NCI-H2029 treated with DMSO at 0.1 percent for 48 hours (cell line): ENCODE results near the gene ABO.
"Not testable (repeated sequence)": the region's sequence is repeated elsewhere in the genome, so short reads cannot be mapped to it uniquely, and the experiment has no call there.

Experiments used
- DNase-seq: peaks from one replicate; lab custom pipeline; 2025; lab: John Stamatoyannopoulos, UW

ABO gene

DNA sequence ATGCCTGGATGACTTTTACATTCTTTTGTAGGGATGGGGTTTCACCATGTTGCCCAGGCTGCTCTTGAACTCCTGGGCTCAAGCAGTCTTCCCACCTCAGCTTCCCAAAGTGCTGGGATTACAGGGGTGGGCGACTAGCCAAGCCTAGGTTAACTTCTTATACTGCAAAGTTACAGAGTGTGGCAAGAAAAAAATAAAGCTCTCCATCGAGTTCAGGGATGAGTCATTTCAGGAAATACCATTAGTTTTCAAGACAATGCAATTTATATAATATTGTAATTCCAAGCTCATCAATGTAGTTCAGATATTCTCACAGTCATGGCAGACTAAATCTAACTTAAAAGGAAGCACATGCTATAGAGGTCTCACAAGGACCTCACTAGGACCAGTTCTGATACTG, 11.5 kb upstream of the ABO start:
- no peak for DNase-seq

DNA sequence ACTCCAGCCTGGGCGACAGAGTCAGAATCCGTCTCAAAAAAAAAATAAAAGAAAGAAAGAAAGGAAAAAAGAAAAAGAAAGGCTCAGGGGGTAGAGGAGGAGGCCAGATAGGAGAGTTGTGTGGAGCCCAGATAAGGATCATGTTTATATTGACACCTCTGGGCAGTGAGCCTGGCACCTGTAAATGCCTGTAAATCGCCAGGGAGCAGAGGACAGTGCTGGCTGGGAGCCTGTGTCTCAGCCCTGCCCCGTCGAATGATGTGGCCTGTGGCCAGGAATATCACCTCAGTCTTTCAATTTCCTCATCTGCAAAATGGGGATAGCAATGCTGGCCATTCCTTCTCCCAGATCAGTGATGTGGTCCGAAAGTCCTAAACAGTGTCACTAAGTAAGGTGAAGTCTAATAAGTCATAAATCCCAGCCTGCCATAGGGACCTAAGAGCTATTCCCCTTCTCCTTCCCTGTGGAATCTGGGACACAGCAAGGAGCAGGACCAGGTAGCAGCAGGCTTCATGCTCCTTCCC, 10.3 kb upstream of the ABO start:
- no peak for DNase-seq

DNA sequence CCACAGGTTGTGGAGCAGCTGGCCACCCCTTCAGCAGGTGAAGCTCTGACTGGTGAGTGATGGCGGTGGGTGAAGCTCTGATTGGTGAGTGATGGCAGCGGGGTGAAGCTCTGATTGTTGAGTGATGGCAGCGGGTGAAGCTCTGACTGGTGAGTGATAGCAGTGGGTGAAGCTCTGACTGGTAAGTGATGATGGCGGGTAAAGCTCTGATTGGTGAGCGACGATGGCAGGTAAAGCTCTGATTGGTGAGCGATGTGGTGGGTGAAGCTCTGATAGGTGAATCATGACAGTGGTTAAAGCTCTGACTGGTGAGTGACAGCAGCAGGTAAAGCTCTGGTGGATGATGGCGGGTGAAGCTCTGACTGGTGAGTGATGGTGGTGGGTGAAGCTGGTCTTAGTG, 9.4 kb upstream of the ABO start:
- no peak for DNase-seq

DNA sequence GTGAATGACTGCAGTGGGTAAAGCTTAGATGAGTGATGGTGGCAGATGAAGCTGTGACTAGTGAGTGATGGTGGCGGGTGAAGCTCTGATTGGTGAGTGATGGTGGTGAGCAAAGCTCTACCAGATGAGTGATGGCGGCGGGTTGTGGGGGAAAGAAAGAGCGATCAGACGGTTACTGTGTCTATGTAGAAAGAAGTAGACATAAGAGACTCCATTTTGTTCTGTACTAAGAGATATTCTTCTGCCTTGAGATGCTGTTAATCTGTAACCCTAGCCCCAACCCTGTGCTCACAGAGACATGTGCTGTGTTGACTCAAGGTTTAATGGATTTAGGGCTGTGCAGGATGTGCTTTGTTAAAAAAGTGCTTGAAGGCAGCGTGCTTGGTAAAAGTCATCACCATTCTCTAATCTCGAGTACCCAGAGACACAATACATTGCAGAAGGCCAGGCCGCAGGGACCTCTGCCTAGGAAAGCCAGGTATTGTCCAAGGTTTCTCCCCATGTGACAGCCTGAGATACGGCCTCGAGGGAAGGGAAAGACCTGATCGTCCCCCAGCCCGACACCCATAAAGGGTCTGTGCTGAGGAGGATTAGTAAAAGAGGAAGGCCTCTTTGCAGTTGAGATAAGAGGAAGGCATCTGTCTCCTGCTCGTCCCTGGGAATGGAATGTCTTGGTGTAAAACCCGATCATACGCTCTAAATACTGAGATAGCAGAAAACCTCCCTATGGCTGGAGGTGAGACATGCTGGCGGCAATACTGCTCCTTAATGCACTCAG, 8.4 kb upstream of the ABO start:
- DNase-seq, result not testable (repeated sequence)

DNA sequence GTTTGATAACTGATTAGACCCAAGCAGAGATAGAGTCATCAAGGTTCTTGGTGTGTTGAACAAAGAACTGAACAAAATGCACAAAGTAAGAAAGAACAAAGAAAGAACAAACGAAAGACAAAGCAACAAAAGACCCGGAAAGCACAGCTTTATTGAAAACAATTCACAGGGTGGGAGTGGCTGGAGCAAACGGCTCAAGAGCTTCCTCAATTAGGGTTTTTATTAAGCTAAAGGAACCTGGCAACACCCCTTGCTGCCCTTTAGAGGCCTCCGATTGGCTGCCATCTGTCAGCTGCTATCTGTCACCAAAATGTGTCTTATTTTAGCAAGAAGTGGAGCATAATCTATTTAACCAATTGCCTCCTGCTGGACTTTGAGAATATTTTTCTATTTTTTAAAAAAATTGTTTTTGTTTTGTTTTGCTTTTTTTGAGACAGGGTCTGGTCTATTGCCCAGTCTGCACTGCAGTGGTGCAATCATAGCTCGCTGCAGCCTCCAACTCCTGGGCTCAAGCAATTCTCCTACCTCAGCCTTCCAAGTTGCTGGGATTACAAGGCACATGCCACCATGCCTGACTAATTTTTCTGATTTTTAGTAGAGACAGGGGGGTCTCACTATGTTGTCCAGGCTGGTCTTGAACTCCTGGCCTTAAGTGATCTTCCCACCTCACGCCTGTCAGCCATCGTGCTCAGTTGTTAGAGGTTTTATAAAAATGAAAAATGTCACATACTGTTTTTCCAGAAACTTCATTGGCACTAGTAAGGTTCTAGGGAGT, 7.7 kb upstream of the ABO start:
- DNase-seq, result no peak

DNA sequence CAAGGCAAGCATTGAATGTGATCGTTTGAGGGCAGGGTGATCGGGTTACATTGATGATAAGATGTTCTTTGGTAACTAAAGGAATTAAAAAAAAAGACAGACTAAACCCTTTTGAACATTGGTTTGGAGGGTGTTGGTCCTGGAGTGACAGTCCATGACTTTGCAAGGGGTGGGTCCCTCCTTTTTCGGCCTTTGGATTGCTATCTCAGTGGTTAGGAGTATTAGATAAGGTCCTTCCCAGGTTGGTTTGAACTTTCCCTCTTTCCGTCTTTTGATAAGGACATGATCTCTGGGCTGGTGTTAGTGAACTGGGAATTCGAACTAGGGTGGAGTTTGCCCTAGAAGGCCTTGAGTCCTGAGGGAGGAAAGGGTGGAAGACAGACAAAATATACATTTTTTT, 5.4 kb upstream of the ABO start:
- DNase-seq, result no peak

DNA sequence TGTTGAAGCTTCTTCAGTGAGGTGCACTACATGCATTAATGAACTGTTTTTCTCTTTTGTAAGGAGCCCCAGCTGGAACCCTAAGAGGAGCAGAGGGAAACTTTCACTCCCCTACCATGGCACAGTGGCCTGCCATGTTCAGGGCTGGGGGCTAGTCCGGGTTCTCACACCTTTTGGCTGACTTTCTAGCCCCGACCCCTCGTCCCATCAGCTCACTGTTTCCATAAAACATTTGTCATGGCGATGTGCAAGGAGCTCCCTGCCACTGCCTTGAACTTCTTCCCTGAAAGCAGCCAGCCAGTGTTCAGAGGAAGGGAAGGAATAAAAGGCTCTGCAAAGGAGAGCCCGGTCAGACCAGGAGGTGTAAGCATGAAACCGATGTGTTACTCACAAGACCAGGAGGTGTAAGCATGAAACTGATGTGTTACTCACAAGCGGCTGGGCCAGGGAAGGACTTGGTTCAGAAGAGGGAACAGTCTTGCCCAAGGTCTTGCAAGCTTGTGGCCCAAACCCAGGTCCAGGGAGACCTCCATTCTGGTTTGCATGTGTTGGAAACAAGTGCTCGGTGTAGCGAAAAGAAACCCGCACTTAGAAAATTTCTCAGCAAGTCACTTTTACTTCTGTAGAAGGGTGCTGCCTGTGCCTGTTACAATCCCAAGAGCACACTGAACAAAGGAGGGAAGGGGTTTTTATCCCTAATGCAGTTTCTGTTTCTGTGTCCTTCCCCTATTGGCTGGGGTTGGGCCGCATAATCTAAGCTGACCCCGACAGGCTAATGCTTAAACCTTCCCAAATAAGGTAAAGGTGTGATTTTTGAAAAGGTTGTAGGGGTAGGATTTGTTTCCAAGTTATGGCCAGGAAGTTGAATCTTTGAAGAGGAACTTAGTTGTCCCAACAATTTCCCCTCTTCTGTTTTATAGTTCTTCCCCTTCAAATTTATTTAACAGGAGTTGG, 3.4 kb upstream of the ABO start:
- no peak for DNase-seq

DNA sequence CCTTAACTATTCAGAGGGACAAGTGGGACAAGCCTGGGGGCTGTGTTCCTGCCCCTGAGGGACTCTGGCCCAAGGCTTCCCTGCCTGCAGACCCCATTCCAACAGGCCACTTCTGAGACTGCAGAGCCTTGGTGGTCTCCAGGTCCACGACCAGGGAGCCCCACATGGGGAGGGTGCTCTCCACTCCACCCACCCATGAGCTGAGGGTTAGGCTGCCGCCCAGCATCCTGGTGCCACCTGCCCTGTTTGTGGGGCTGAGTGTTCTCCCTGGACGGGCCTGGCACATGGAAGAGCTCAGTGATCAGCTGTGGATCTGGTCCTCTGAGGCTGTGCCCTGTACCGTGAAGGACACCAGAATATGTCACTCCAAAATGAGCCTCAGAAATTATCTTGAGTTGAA, 2.5 kb upstream of the ABO start:
- no peak for DNase-seq

DNA sequence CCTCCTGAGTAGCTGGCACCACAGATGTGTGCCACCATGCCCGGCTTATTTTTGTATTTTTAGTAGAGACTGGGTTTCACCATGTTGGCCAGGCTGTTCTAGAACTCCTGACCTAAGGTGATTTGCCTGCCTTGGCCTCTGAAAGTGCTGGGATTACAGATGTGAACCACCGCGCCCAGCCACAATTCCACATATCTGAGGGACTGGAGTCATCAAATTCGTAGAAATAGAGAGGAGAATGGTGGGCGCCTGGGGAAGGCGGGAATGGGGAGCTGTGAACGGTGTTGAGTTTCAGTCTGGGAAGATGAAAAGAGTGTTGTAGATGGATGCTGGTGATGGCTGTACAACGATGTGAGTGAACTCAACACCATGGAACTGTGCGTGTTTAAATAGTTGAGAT, 1.9 kb upstream of the ABO start:
- DNase-seq, result no peak

DNA sequence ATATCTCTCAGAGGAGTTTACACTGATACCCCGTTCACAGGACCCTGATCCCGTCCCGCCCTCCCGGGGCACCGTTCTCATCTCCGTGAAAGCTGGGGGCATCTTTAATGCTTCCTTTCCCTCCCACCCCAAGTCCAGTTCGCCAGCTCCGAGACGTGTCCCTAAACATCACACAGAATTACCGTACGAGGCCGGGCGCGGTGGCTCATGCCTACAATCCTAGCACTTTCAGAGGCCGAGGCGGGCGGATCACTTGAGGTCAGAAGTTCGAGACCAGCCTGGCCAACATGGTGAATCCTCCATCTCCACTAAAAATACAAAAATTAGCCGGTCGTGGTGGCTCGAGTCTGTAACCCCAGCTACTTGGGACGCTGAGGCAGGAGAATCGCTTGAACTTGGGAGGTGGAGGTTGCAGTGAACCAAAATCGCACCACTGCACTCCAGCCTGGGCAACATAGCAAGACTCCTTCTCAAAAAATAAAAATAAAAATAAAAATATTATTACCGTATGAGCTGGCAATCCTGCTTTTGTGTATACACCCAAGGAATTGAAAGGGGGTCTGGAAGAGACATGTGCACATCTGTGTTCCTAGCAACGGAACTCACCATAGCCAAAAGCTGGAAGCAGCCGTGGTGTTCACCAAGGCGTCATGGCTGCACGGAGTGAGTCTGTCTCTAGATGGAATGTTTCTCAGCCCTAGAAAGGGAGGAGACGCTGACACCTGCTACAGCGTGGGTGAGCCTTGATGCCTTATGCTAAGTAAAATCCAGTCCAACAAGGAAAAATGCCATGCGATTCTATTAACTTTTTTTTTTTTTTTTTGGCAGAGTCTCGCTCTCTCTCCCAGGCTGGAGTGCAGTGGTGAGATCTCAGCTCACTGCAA, 1.2 kb upstream of the ABO start:
- DNase-seq, result no peak

DNA sequence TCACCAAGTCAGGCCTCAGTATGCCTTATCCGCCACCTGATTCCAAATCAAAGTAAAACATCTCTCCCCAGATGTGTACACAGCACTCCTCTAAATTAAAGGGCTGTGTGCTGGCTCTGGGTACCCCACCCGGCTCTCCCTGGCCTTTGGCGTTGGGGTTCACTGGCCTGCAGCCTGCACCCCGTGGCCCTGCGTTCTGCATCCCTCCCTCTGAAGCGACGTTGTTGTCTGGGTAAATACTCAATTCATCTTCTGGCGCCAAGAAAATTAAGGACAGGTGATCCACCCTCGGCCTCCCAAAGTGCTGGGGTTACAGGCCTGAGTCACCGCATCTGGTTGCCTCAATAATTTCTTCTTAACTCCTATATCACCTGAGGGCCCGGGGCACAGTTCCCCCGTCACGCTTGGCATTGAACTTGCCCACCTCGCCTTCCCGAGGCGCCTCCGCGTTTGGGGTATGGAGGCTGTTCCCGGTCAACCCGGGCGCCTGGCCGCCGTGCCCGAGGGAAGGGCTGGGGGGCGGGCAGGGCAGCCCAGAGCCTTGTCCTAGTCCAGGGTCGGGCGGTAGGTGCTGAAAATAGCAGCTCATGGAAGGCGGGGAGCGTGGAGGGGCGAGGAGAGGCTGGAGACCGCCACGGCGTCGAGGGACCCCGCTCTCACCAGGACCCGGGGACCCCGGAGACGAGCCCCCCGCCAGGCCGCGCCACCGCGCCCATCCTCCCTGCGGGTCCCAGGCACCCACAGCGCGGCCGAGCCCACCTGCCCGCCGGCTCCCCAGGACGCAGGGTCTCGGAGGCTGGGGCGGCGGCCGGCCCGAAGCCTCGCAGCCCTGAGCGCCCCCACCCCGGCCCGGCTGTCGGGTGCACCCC, 531 bp downstream of the ABO start:
- no peak for DNase-seq

DNA sequence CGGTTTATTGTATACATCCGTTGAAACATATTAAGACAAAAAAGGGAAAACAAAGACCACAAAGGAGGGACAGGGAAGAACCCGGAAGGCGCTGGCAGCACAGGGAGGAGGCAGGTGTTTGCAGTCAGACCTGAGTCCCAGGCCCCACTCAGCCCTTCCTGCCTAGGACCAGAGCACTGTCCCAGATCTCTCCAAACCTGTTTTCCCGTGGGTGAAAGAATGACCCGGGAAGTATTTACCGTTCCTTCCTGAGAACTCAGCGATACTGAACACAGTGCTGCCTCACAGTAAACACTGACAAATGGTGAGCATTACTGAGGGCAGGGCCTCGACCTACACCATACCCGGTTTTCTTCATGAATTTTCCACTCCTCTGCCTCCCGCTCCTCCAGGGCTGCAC, 1.2 kb downstream of the ABO start:
- DNase-seq, result no peak

DNA sequence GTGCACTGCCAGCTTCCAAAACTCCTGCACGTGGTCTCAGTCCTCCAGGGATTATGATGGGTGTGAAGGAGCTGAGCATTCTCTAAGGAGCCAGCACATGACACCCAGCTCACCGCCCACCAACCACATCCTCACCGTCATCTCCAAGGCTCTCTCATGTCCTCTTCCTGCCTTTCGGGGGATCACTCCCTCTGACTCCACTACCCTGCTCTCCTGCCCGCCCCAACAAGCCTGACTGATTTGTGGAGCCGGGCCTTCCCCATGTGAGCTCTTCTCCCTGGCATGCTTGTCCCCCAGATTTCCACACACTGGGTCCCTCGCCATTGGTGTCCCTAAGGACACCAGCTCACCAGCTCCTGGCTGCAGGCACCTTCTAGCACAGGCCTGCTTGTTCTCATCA, 1.9 kb downstream of the ABO start:
- DNase-seq, result no peak

DNA sequence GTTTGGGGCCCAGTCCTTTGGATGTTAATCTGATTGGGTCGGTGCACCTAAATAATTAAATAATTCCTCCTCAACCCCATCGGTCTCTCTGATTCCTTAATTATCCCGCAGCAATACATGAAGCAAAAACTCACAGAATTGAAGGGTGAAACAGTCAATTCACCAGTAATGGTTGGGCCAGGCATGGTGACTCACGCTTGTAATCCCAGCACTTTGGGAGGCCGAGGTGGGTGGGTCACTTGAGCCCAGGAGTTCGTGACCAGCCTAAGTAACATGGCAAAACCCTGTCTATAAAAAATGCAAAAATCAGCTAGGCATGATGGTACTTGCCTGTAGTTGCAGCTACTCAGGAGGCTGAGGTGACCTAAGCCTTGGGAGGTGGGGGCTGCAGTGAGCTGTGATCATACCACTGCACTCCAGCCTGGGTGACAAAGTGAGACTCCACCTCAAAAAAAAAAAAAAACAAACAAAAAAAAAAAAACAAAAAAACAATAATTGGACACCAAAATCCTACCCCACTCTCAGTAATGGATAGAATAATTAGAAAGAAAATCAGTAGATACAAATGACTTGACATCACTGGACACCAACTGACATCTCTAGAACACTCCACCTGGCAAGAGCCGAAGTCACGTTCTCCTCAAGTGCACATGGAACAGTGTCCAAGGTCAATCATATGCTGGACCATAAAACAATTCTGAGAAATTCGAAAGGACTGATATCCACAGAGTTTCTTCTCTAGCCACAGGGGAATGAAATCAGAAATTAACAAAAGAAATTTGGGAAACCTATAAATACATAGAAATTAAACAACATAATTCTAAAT, 5.3 kb downstream of the ABO start:
- no peak for DNase-seq

DNA sequence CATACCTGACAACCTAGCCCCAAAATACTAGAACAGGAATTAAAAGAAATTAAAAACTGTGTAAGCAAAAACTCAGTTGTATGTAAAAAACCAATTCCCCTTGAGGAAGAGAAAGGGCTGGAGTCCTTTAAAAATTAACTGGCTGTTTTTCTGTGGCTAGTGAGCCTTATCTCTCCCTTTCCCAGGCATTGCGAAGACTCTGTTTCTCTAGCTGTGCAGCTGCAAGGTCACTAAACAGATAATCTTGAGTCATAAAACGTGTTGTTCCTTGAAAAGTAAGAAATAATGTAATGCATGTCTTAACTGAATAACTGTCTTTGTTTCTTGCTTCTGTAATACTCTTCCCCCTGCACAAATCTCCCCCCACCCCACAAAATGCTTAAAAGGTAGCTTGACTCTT, 5.9 kb downstream of the ABO start:
- not testable (repeated sequence) for DNase-seq

DNA sequence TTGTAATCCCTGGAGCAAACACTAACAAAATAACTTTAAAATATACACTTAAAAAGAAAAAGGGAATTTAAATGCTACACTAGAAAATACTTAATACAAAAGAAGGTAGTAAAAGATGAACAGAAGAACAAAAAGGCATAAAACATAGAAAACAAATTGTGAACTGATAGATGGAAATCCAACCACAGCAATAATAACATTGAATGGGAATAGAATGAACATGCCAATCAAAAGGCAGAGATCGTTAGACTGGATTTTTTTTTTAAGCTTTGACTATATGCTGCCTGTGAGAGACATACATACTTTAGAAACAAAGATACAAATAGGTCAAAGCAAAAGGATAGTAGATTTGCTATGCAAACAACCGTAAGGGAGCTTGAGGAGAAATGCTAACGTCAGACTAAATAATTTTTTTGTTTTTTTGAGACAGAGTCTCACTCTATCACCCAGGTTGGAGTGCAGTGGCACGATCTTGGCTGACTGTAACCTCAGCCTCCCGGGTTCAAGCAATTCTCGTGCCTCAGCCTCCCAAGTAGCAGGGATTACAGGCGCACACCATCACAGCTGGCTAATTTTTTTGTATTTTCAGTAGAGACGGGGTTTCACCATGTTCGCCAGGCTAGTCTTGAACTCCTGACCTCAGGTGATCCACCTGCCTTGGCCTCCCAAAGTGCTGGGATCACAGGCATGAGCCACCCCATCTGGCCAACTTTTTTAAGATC, 6.5 kb downstream of the ABO start:
- DNase-seq, result no peak

DNA sequence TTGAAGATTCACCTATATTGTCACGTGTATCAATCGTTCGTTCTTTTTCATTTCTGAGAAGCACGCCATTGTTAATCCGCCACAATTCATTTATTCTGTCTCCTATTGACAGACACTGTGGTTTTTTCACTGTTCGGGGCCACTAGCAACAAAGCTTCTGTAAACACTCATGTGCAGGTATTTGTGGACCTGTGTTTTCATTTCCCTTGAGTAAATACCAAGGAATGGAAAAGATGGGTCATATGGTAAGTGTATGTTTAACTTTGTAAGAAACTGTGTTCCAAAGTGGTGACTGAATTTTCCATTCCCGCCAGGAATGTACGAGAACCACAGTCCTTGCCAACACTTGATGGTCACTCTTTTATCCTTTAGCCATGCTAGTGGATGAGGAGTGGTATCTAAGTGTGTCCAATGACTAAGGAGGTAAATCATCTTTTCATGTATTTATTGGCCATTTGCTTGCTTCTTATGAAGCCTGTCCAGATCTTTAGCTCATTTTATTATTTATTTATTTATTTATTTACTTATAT, 10.7 kb downstream of the ABO start:
- no peak for DNase-seq

DNA sequence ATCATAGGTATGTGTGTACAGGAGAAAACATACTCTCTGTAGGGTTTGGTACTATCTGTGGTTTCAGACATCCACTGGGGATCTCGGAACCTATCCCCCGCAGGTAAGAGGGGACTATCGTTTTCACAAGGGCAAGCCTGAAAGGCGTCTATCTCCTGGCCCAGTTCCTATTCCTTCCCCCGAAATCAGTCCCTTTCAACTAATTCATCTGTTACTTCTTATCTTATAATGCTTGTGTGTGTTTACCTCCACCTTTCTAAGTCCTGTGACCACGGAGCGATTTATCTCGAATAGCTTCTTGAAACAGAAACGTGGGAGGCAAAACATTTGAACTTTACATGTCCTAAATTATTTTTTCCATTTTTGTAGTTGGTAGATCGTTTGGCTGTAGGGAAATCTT, 11.4 kb downstream of the ABO start:
- DNase-seq, result no peak
